ENCODE results near the gene TAF4.

GRCh38 chr20:62066983-62067433 lies 1.3 kb upstream of the TAF4 start:
- no peak for TF ChIP-seq CTCF (IDR thresholded peaks at IDR 0.05)
- no peak for TF ChIP-seq POLR2AphosphoS5 (IDR thresholded peaks at IDR 0.05; ENCODE audit: low read depth, low read length)
- TF ChIP-seq TCF7L2 (IDR thresholded peaks at IDR 0.05; ENCODE audit: low read depth, low read length), result no peak
- TF ChIP-seq, protein P1, sequence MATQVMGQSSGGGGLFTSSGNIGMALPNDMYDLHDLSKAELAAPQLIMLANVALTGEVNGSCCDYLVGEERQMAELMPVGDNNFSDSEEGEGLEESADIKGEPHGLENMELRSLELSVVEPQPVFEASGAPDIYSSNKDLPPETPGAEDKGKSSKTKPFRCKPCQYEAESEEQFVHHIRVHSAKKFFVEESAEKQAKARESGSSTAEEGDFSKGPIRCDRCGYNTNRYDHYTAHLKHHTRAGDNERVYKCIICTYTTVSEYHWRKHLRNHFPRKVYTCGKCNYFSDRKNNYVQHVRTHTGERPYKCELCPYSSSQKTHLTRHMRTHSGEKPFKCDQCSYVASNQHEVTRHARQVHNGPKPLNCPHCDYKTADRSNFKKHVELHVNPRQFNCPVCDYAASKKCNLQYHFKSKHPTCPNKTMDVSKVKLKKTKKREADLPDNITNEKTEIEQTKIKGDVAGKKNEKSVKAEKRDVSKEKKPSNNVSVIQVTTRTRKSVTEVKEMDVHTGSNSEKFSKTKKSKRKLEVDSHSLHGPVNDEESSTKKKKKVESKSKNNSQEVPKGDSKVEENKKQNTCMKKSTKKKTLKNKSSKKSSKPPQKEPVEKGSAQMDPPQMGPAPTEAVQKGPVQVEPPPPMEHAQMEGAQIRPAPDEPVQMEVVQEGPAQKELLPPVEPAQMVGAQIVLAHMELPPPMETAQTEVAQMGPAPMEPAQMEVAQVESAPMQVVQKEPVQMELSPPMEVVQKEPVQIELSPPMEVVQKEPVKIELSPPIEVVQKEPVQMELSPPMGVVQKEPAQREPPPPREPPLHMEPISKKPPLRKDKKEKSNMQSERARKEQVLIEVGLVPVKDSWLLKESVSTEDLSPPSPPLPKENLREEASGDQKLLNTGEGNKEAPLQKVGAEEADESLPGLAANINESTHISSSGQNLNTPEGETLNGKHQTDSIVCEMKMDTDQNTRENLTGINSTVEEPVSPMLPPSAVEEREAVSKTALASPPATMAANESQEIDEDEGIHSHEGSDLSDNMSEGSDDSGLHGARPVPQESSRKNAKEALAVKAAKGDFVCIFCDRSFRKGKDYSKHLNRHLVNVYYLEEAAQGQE (IDR thresholded peaks at IDR 0.05; ENCODE audit: insufficient read depth in 1 of 2, low read depth in 2 of 2, low read length in 1 of 2), result no peak

All from Panc1 (cell line).